CD4-positive, alpha-beta memory T cell (primary cell): ENCODE data around the gene PTBP3. TPM values are rescaled to one million over a fixed set of nuclear protein-coding genes. Genes with fewer than 3 reads are reported as not detected.

Experiments used
- CTCF ChIA-PET: fragments of 350-600 bp; sonication (Branson Sonifier 250); formaldehyde crosslinking; loops from one replicate; lab custom pipeline; 2021; ENCODE audit warnings: inconsistent platforms; ENCODE audit not compliant: partially characterized antibody; lab: Charles Lee
- POLR2A ChIA-PET: fragments of 350-600 bp; sonication (Branson Sonifier 250); formaldehyde crosslinking; loops from one replicate; lab custom pipeline; 2021; ENCODE audit not compliant: partially characterized antibody; lab: Charles Lee
- DNase-seq, 5 donors: peaks; one replicate each; pipeline versions ENCODE4 v3.0.0 to v3.0.0-alpha.2; 2020 to 2022; ENCODE audit warnings: mixed read lengths in 1 of 5
- H3K27ac ChIP-seq: one replicate; pipeline ENCODE4 v1.7.0; 2013; ENCODE audit warnings: low read depth, low read length
- H3K27me3 ChIP-seq: 2 replicates; pipeline ENCODE4 v1.7.0; 2013; ENCODE audit warnings: mild to moderate bottlenecking, low read length, moderate library complexity; ENCODE audit not compliant: insufficient read depth
- H3K36me3 ChIP-seq: 2 replicates; pipeline ENCODE4 v1.7.0; 2013; ENCODE audit warnings: mild to moderate bottlenecking, low read length, moderate library complexity; ENCODE audit not compliant: insufficient read depth
- H3K4me1 ChIP-seq: 2 replicates; pipeline ENCODE4 v1.7.0; 2013; ENCODE audit warnings: mild to moderate bottlenecking, low read length, moderate library complexity; ENCODE audit not compliant: insufficient read depth
- H3K4me3 ChIP-seq, 2 donors: one replicate each; pipeline ENCODE4 v1.7.0; 2013; ENCODE audit warnings: low read length in 2 of 2, mild to moderate bottlenecking in 1 of 2
- H3K9me3 ChIP-seq, 2 donors: one replicate each; pipeline ENCODE4 v1.7.0; 2013; ENCODE audit warnings: low read length in 2 of 2, control low read depth in 1 of 2; ENCODE audit not compliant: control insufficient read depth in 1 of 2
- H3K27ac Mint-ChIP-seq, 7 donors: one replicate each; pipeline ENCODE4 v1.8.0; 2020 to 2021; ENCODE audit warnings: mixed read lengths in 7 of 7, mild to moderate bottlenecking in 6 of 7, inconsistent platforms in 3 of 7, moderate library complexity in 3 of 7
- H3K27me3 Mint-ChIP-seq, 2 donors: one replicate each; pipeline ENCODE4 v1.8.0; 2020 to 2021; ENCODE audit warnings: mixed read lengths in 2 of 2
- H3K36me3 Mint-ChIP-seq, 2 donors: one replicate each; pipeline ENCODE4 v1.8.0; 2020 to 2021; ENCODE audit warnings: mixed read lengths in 2 of 2, inconsistent platforms in 1 of 2, mild to moderate bottlenecking in 1 of 2
- H3K4me1 Mint-ChIP-seq, 4 donors: one replicate each; pipeline ENCODE4 v1.8.0; 2020 to 2021; ENCODE audit warnings: mixed read lengths in 4 of 4, mild to moderate bottlenecking in 1 of 4
- H3K4me3 Mint-ChIP-seq, 8 donors: one replicate each; pipeline ENCODE4 v1.8.0; 2020 to 2021; ENCODE audit warnings: mixed read lengths in 8 of 8, mild to moderate bottlenecking in 7 of 8, moderate library complexity in 6 of 8, inconsistent platforms in 3 of 8
- H3K9me3 Mint-ChIP-seq, 8 donors: one replicate each; pipeline ENCODE4 v1.8.0; 2020 to 2021; ENCODE audit warnings: mixed read lengths in 8 of 8, mild to moderate bottlenecking in 5 of 8, inconsistent platforms in 3 of 8, moderate library complexity in 1 of 8
- intact Hi-C: fragments of 100-400 bp; cut with micrococcal nuclease; formaldehyde crosslinking; loops from one replicate; pipeline ENCODE4 v1.15.1; 2023
- polyA plus RNA-seq, 2 donors: library from polyadenylated mRNA; unstranded; fragments of 300-500 nt; fragmentation: Illumina TruSeq; gene quantifications; one replicate each; pipeline ENCODE4 v1.2.3, GENCODE V29; 2021
- total RNA-seq, 2 experiments: library from RNA; stranded (reverse); gene quantifications; one replicate each; pipeline ENCODE4 v1.2.3, GENCODE V29; 2021

Gene PTBP3
- total RNA-seq, result 100 to 1,000 TPM; 133 to 139 TPM
- 10 to 100 TPM; 30.0 to 44.4 TPM for polyA plus RNA-seq

GRCh38 chr9:112332977-112333638 lies at the start of gene PTBP3:
Gene PTBP3, minus strand, starts transcription at chr9:112333619. Its CDS starts 35,754 bp downstream, at chr9:112297865.
- intact Hi-C loops, result loop anchor here (1.0 to 5.0 kb wide), 15 partner anchors 11 to 850 kb away; partner anchors contain the start of genes DNAJC25, INIP, KIAA1958 and SNX30
- Histone ChIP-seq H3K36me3 (no peaks in the 10 kb centered on the region), H3K4me3 (peak within 1 kb of the TSS; percentile 81 to 83), H3K27ac (peak within 1 kb of the TSS; percentile 92), H3K9me3 (no peaks in the 10 kb centered on the region), H3K27me3 (no peaks in the 10 kb centered on the region), H3K4me1 (peaks cover 48% of the 10 kb centered on the region)
- peak; percentile 74 to 81 (median 79) for DNase-seq
- H3K36me3 Mint-ChIP-seq, result peaks cover 0 to 16% of the 10 kb centered on the region in 2 donors
- H3K9me3 Mint-ChIP-seq, result peaks cover 0 to 4% (median 0%) of the 10 kb centered on the region in 8 donors
- H3K27me3 Mint-ChIP-seq, result no peaks in the 10 kb centered on the region
- POLR2A ChIA-PET, result interaction anchor here (0.6 to 3.2 kb wide), 31 partner anchors 10 to 441 kb away, joined by 3 to 45 read pairs (median 5); partner anchors contain the start of genes HSDL2, INIP, KIAA1958 and SNX30
- CTCF ChIA-PET, result interaction anchor here (1.0 to 3.2 kb wide), 6 partner anchors 16 to 238 kb away, joined by 3 to 18 read pairs (median 6); no protein-coding TSS in a partner anchor
- H3K27ac Mint-ChIP-seq, result peak within 1 kb of the TSS; percentile 91 to 98 (median 94)
- H3K4me1 Mint-ChIP-seq, result peaks cover 30 to 52% (median 36%) of the 10 kb centered on the region in 4 donors
- peak within 1 kb of the TSS; percentile 91 to 97 (median 96) for H3K4me3 Mint-ChIP-seq

GRCh38 chr9:112382501-112383364 lies 49.3 kb upstream of the PTBP3 start:
- peak overlapping the region in 1 of 8 donors; percentile 59 for H3K4me3 Mint-ChIP-seq
- H3K4me1 Mint-ChIP-seq, result peaks cover 22 to 55% (median 37%) of the 10 kb centered on the region in 4 donors
- H3K9me3 ChIP-seq, result no peaks in the 10 kb centered on the region
- H3K36me3 ChIP-seq, result no peaks in the 10 kb centered on the region
- peaks cover 9 to 18% of the 10 kb centered on the region in 2 donors for H3K36me3 Mint-ChIP-seq
- no peaks in the 10 kb centered on the region for H3K27me3 Mint-ChIP-seq
- H3K4me3 ChIP-seq, result no peak overlapping the region
- H3K27ac ChIP-seq, result no peak overlapping the region
- CTCF ChIA-PET, result no interaction called here
- POLR2A ChIA-PET, result no interaction called here
- no peaks in the 10 kb centered on the region for H3K9me3 Mint-ChIP-seq
- H3K4me1 ChIP-seq, result peaks cover 19% of the 10 kb centered on the region
- H3K27ac Mint-ChIP-seq, result peak overlapping the region in 1 of 7 donors; percentile 41
- intact Hi-C loops, result no loop called here
- no peak for DNase-seq
- no peaks in the 10 kb centered on the region for H3K27me3 ChIP-seq

DNA sequence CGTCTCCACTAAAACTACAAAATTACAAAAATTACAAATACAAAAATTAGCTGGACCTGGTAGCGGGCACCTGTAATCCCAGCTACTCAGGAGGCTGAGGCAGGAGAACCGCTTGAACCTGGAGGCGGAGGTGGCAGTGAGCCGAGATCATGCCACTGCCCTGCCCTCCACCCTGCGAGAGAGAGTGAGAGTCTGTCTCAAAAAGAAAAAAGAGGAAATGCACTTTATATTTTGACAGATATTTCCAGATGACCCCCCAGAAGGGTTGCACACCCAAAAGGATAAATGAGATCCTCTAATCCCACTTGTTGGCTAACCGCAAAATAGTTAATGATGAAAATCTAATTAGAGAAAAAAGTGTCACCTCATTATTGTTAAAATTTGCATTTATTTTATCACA lies 48.6 kb upstream of the PTBP3 start:
- Histone ChIP-seq H3K27me3 (no peaks in the 10 kb centered on the region), H3K9me3 (no peaks in the 10 kb centered on the region), H3K4me1 (peaks cover 21% of the 10 kb centered on the region), H3K4me3 (no peak overlapping the region), H3K27ac (no peak overlapping the region), H3K36me3 (no peaks in the 10 kb centered on the region)
- H3K27me3 Mint-ChIP-seq, result no peaks in the 10 kb centered on the region
- peaks cover 5 to 18% of the 10 kb centered on the region in 2 donors for H3K36me3 Mint-ChIP-seq
- intact Hi-C loops, result no loop called here
- H3K4me3 Mint-ChIP-seq, result no peak overlapping the region
- CTCF ChIA-PET, result no interaction called here
- POLR2A ChIA-PET, result no interaction called here
- no peak for DNase-seq
- H3K9me3 Mint-ChIP-seq, result no peaks in the 10 kb centered on the region
- no peak overlapping the region for H3K27ac Mint-ChIP-seq
- peaks cover 29 to 62% (median 43%) of the 10 kb centered on the region in 4 donors for H3K4me1 Mint-ChIP-seq

GRCh38 chr9:112380825-112381221 lies 47.4 kb upstream of the PTBP3 start:
- ChIA-PET CTCF (interaction anchor here (1.3 kb wide), 1 partner anchor 49 kb away, joined by 4 read pairs; no protein-coding TSS in a partner anchor), POLR2A (interaction anchor here (1.2 to 2.8 kb wide), 6 partner anchors 48 to 749 kb away, joined by 8 to 40 read pairs (median 12); partner anchors contain the start of genes DNAJC25, GNG10, KIAA1958 and PTBP3)
- intact Hi-C loops, result loop anchor here (1.0 to 2.0 kb wide), 3 partner anchors 337 to 485 kb away; partner anchors contain the start of genes INIP, SNX30 and UGCG
- H3K9me3 ChIP-seq, result no peaks in the 10 kb centered on the region
- H3K27me3 ChIP-seq, result no peaks in the 10 kb centered on the region
- Mint-ChIP-seq H3K36me3 (peaks cover 5 to 18% of the 10 kb centered on the region in 2 donors), H3K4me1 (peaks cover 32 to 65% (median 47%) of the 10 kb centered on the region in 4 donors), H3K9me3 (no peaks in the 10 kb centered on the region), H3K27ac (peak overlapping the region; percentile 72 to 99 (median 95)), H3K27me3 (no peaks in the 10 kb centered on the region), H3K4me3 (peak overlapping the region; percentile 97 to 100 (median 100))
- H3K4me3 ChIP-seq, result peak overlapping the region; percentile 64 to 90
- H3K27ac ChIP-seq, result peak overlapping the region; percentile 91
- peak in 1 of 5 donors; percentile 8 for DNase-seq
- H3K4me1 ChIP-seq, result peaks cover 23% of the 10 kb centered on the region
- no peaks in the 10 kb centered on the region for H3K36me3 ChIP-seq

- peaks cover 23% of the 10 kb centered on the region for H3K4me1 ChIP-seq
- peaks cover 8 to 18% of the 10 kb centered on the region in 2 donors for H3K36me3 Mint-ChIP-seq
- H3K27ac Mint-ChIP-seq, result peak within 1 kb of the TSS; percentile 93 to 100 (median 99)
- CTCF ChIA-PET, result interaction anchor here (1.0 to 2.5 kb wide), 11 partner anchors 14 to 412 kb away, joined by 3 to 18 read pairs (median 4); partner anchors contain the start of gene INIP
- H3K9me3 ChIP-seq, result no peaks in the 10 kb centered on the region
- intact Hi-C loops, result loop anchor here (1.0 to 2.0 kb wide), 3 partner anchors 338 to 484 kb away; partner anchors contain the start of genes INIP, SNX30 and UGCG
- H3K27ac ChIP-seq, result peak within 1 kb of the TSS; percentile 91
- peaks cover 32 to 65% (median 47%) of the 10 kb centered on the region in 4 donors for H3K4me1 Mint-ChIP-seq
- POLR2A ChIA-PET, result interaction anchor here (1.0 to 2.8 kb wide), 21 partner anchors 14 to 1030 kb away, joined by 3 to 40 read pairs (median 7); partner anchors contain the start of genes C9orf43, DNAJC25, ECPAS and GNG10
- no peaks in the 10 kb centered on the region for H3K27me3 ChIP-seq
- no peaks in the 10 kb centered on the region for H3K27me3 Mint-ChIP-seq
- peak in 4 of 5 donors; percentile 6 to 46 (median 18) for DNase-seq
- H3K9me3 Mint-ChIP-seq, result no peaks in the 10 kb centered on the region
- no peaks in the 10 kb centered on the region for H3K36me3 ChIP-seq
- peak within 1 kb of the TSS; percentile 97 to 100 (median 100) for H3K4me3 Mint-ChIP-seq
- peak within 1 kb of the TSS; percentile 90 to 96 for H3K4me3 ChIP-seq
Observed at GRCh38 chr9:112380102-112380824, 46.8 kb upstream of the PTBP3 start, which contains the start of gene HSDL2. Gene HSDL2, plus strand, starts transcription at chr9:112380108. Its CDS starts 56 bp downstream, at chr9:112380164.
